CD14-positive monocyte (primary cell): Measurements from ENCODE around the gene CDK5. TPM values are rescaled to one million over a fixed set of nuclear protein-coding genes. Genes with fewer than 3 reads are reported as not detected.

Source experiments
- DNase-seq, 3 donors: peaks; one replicate each; pipeline ENCODE4 v3.0.0-alpha.2; 2011 to 2022
- H2AFZ ChIP-seq: 2 replicates; pipeline ENCODE4 v1.6.0; 2012; ENCODE audit warnings: mild to moderate bottlenecking, low read depth, low read length, inconsistent platforms; ENCODE audit not compliant: insufficient read depth, poor library complexity, severe bottlenecking
- H3K27ac ChIP-seq, 2 donors: 1 replicate in 1 of 2; 2 replicates in 1 of 2; pipeline ENCODE4 v1.5.1; 2012 to 2013; ENCODE audit warnings: low read length in 2 of 2, control low read depth in 1 of 2, inconsistent platforms in 1 of 2, low read depth in 1 of 2, mild to moderate bottlenecking in 1 of 2
- H3K27me3 ChIP-seq, 2 donors: one replicate each; pipeline versions ENCODE4 v1.6.0 to v1.6.1; 2011 to 2013; ENCODE audit warnings: low read length in 2 of 2; ENCODE audit not compliant: control insufficient read depth in 2 of 2, insufficient read depth in 2 of 2
- H3K36me3 ChIP-seq, 2 donors: replicated peaks in 1 of 2; 1 replicate in 1 of 2; 2 replicates in 1 of 2; pipeline versions ENCODE4 v1.5.1 to v1.6.1; 2012 to 2013; ENCODE audit warnings: low read length in 2 of 2, control low read depth in 1 of 2, inconsistent platforms in 1 of 2, mild to moderate bottlenecking in 1 of 2; ENCODE audit not compliant: insufficient read depth in 2 of 2, control insufficient read depth in 1 of 2
- H3K4me1 ChIP-seq, 2 donors: 1 replicate in 1 of 2; 2 replicates in 1 of 2; pipeline versions ENCODE4 v1.5.1 to v1.6.1; 2012 to 2013; ENCODE audit warnings: low read length in 2 of 2, control low read depth in 1 of 2, inconsistent platforms in 1 of 2, mild to moderate bottlenecking in 1 of 2, moderate library complexity in 1 of 2; ENCODE audit not compliant: insufficient read depth in 2 of 2, control insufficient read depth in 1 of 2
- H3K4me2 ChIP-seq: replicated peaks from 2 replicates; pipeline ENCODE3; 2012; ENCODE audit warnings: low read length, moderate library complexity, mild to moderate bottlenecking; ENCODE audit not compliant: poor library complexity, severe bottlenecking; ENCODE audit errors: extremely low read depth
- H3K4me3 ChIP-seq, 3 experiments: fragments of 200-600 bp in 1 of 3; sonication (generic) in 1 of 3; replicated peaks in 1 of 3; 1 replicate in 2 of 3; 2 replicates in 1 of 3; pipeline ENCODE4 v1.5.1; 2011 to 2013; ENCODE audit warnings: low read length in 3 of 3, mild to moderate bottlenecking in 3 of 3, control low read depth in 2 of 3, low read depth in 2 of 3, inconsistent platforms in 1 of 3, moderate library complexity in 1 of 3
- H3K79me2 ChIP-seq: 2 replicates; pipeline ENCODE4 v1.6.0; 2012; ENCODE audit warnings: mild to moderate bottlenecking, control low read depth, inconsistent platforms, low read length, moderate library complexity; ENCODE audit not compliant: insufficient read depth
- H3K9ac ChIP-seq: 2 replicates; pipeline ENCODE4 v1.6.0; 2017; ENCODE audit warnings: low read length, mild to moderate bottlenecking; ENCODE audit not compliant: insufficient read depth, poor library complexity, severe bottlenecking
- H3K9me3 ChIP-seq, 2 donors: replicated peaks in 1 of 2; 1 replicate in 1 of 2; 2 replicates in 1 of 2; pipeline versions ENCODE4 v1.5.1 to v1.6.1; 2012 to 2013; ENCODE audit warnings: low read length in 2 of 2, control low read depth in 1 of 2; ENCODE audit not compliant: control insufficient read depth in 1 of 2, insufficient read depth in 1 of 2
- H4K20me1 ChIP-seq: 2 replicates; pipeline ENCODE4 v1.6.0; 2012; ENCODE audit warnings: mild to moderate bottlenecking, low read length, control low read depth, moderate library complexity; ENCODE audit not compliant: insufficient read depth
- H3K27ac Mint-ChIP-seq, 7 donors: one replicate each; pipeline ENCODE4 v1.8.0; 2020; ENCODE audit warnings: mild to moderate bottlenecking in 7 of 7, mixed read lengths in 7 of 7, moderate library complexity in 6 of 7, inconsistent platforms in 2 of 7
- H3K27me3 Mint-ChIP-seq, 3 donors: one replicate each; pipeline ENCODE4 v1.8.0; 2021 to 2022; ENCODE audit warnings: low read depth in 3 of 3, mild to moderate bottlenecking in 3 of 3, mixed read lengths in 3 of 3, moderate library complexity in 3 of 3, inconsistent platforms in 1 of 3
- H3K36me3 Mint-ChIP-seq, 2 donors: one replicate each; pipeline ENCODE4 v1.8.0; 2020; ENCODE audit warnings: mixed read lengths in 2 of 2, inconsistent platforms in 1 of 2, mild to moderate bottlenecking in 1 of 2
- H3K4me1 Mint-ChIP-seq: one replicate; pipeline ENCODE4 v1.8.0; 2020; ENCODE audit warnings: mild to moderate bottlenecking, mixed read lengths
- H3K4me3 Mint-ChIP-seq, 2 donors: one replicate each; pipeline ENCODE4 v1.8.0; 2020; ENCODE audit warnings: mild to moderate bottlenecking in 2 of 2, mixed read lengths in 2 of 2, moderate library complexity in 1 of 2
- H3K9me3 Mint-ChIP-seq, 7 donors: one replicate each; pipeline ENCODE4 v1.8.0; 2020 to 2022; ENCODE audit warnings: mixed read lengths in 7 of 7, mild to moderate bottlenecking in 6 of 7, moderate library complexity in 6 of 7, inconsistent platforms in 2 of 7
- WGBS: methylation state at CpG from one replicate; pipeline ENCODE4 v1.1.5; 2013; ENCODE audit warnings: missing lambda C conversion rate; ENCODE audit not compliant: insufficient coverage; 5-methylcytosine and 5-hydroxymethylcytosine counted together
- intact Hi-C, 2 donors: fragments of 100-400 bp; cut with micrococcal nuclease; formaldehyde crosslinking; loops; one replicate each; pipeline versions ENCODE4 v1.15.0 to v1.15.1; 2023
- polyA plus RNA-seq, 3 donors: library from polyadenylated mRNA; depleted of rRNA in 1 of 3; unstranded in 2 of 3; stranded (reverse) in 1 of 3; fragments of 300-500 nt in 2 of 3; fragments of >200 nt in 1 of 3; fragmentation: Illumina TruSeq in 2 of 3; gene quantifications; 1 replicate in 2 of 3; 2 replicates in 1 of 3; pipeline ENCODE4 v1.2.3, GENCODE V29; 2012 to 2021
- TF ChIP-seq, protein P1 (sequence below): fragments of 200-600 bp; IDR thresholded peaks from one replicate; pipeline ENCODE4 v1.8.0; 2022; ENCODE audit warnings: antibody characterized with exemption, mild to moderate bottlenecking

CDK5 gene
- polyA plus RNA-seq, 3 donors = 14.9 to 31.2 (median 24.9) TPM

DNA sequence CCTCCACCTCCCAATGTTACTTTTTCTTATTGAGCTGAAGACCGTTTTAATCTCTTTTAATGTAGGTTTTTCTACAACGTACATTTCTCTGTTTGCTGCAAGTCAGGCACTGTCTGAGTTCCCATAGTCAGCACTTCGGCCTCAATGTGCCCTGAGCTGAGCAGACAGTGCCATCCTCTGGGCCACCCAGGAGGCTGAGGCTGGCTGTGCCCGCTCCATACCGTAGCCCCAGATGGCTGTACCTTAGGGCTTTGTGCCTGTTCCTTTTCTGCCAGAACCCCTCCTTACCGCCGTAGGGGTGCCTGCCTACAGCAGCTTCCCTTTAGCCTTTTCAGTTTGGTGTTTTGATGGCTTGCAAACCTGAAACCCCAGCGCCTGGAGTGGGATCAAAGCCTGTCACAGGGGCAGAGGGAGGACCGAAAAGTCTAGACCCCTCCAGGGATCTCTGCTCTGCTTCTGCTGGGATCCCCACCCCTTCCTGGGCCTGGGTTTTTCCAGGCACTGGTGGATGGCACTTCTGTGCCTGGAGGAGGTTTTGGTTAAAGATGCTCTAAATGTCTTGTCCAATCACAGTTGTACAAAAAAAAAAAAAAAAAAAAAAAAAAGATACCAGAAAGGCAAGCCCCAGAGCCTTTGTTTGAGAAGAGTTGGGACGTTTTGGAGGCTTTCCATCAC is 37.6 kb upstream of the CDK5 start:
- no peak overlapping the region for H3K4me2 ChIP-seq
- peaks cover 7 to 14% of the 10 kb centered on the region in 2 donors for H3K4me1 ChIP-seq
- 98% methylated on average over 4 of the region's 10 CpGs for WGBS
- peaks cover 20 to 33% of the 10 kb centered on the region in 2 donors for H3K36me3 Mint-ChIP-seq
- no peak overlapping the region for H3K4me3 Mint-ChIP-seq
- intact Hi-C loops = loop anchor here in 1 of 2 donors (2.0 to 10.0 kb wide), 2 partner anchors 14 to 60 kb away; no protein-coding TSS in a partner anchor
- no peaks in the 10 kb centered on the region for H3K9me3 Mint-ChIP-seq
- no peaks in the 10 kb centered on the region for H3K27me3 Mint-ChIP-seq
- DNase-seq = no peak
- peaks cover 23% of the 10 kb centered on the region for H3K4me1 Mint-ChIP-seq
- H3K79me2 ChIP-seq = peaks cover 86% of the 10 kb centered on the region
- H3K27me3 ChIP-seq = no peaks in the 10 kb centered on the region
- no peak overlapping the region for H3K4me3 ChIP-seq
- H2AFZ ChIP-seq = no peak overlapping the region
- H3K27ac Mint-ChIP-seq = peak overlapping the region in 1 of 7 donors; percentile 79
- peaks cover 2 to 17% of the 10 kb centered on the region in 2 donors for H3K36me3 ChIP-seq
- no peak overlapping the region for H3K27ac ChIP-seq
- TF ChIP-seq, protein P1, sequence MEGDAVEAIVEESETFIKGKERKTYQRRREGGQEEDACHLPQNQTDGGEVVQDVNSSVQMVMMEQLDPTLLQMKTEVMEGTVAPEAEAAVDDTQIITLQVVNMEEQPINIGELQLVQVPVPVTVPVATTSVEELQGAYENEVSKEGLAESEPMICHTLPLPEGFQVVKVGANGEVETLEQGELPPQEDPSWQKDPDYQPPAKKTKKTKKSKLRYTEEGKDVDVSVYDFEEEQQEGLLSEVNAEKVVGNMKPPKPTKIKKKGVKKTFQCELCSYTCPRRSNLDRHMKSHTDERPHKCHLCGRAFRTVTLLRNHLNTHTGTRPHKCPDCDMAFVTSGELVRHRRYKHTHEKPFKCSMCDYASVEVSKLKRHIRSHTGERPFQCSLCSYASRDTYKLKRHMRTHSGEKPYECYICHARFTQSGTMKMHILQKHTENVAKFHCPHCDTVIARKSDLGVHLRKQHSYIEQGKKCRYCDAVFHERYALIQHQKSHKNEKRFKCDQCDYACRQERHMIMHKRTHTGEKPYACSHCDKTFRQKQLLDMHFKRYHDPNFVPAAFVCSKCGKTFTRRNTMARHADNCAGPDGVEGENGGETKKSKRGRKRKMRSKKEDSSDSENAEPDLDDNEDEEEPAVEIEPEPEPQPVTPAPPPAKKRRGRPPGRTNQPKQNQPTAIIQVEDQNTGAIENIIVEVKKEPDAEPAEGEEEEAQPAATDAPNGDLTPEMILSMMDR = no peak
- no peak overlapping the region for H3K9ac ChIP-seq
- no peaks in the 10 kb centered on the region for H3K9me3 ChIP-seq
- H4K20me1 ChIP-seq = peaks cover 100% of the 10 kb centered on the region

DNA sequence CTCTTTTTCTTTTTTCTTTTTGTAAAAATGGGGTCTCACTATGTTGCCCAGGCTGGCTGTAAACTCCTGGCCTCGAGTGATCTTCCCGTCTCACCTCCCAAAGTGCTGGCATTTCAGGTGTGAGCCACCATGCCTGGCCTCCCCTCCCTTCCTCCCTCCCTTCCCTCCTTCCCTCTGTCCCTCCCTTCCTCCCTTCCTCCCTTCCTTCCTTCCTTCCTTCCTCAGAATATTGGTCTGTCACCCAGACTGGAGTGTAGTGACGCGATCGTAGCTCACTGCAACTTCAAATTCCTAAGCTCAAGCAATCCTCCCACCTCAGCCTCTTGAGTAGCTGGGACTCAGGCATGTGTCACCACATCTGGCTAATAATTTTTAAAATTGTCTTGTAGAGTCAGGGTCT is 37.0 kb upstream of the CDK5 start:
- Mint-ChIP-seq H3K36me3 (peaks cover 22 to 34% of the 10 kb centered on the region in 2 donors), H3K9me3 (peaks cover 0 to under 1% (median 0%) of the 10 kb centered on the region in 7 donors), H3K27ac (peak overlapping the region in 2 of 7 donors; percentile 52 to 79), H3K4me1 (peaks cover 29% of the 10 kb centered on the region), H3K4me3 (no peak overlapping the region), H3K27me3 (no peaks in the 10 kb centered on the region)
- Histone ChIP-seq H3K27me3 (no peaks in the 10 kb centered on the region), H4K20me1 (peaks cover 100% of the 10 kb centered on the region), H3K9me3 (no peaks in the 10 kb centered on the region), H3K4me2 (no peak overlapping the region), H3K27ac (no peak overlapping the region), H3K4me3 (no peak overlapping the region), H3K79me2 (peaks cover 86% of the 10 kb centered on the region), H3K36me3 (peaks cover 2 to 17% of the 10 kb centered on the region in 2 donors), H3K4me1 (peaks cover 13 to 19% of the 10 kb centered on the region in 2 donors), H2AFZ (no peak overlapping the region), H3K9ac (no peak overlapping the region)
- WGBS = 100% methylated on average over 1 of the region's 5 CpGs
- intact Hi-C loops = loop anchor here in 1 of 2 donors (2.0 to 10.0 kb wide), 2 partner anchors 14 to 60 kb away; no protein-coding TSS in a partner anchor
- no peak for DNase-seq
- TF ChIP-seq, protein P1 = no peak
